Stimulated activated CD8-positive, alpha-beta memory T cell treated with anti-CD3 and anti-CD28 coated beads, Interleukin-12 subunit alpha, Interleukin-12 subunit beta, amount 100 ng/mL, for 24 hours (primary cell): ENCODE measurements around the gene MLST8.

Source experiments
- DNase-seq: peaks from one replicate; pipeline ENCODE4 v3.0.0-alpha.2; 2020; ENCODE audit errors: extremely low read depth

MLST8 gene

GRCh38 chr16:2173366-2173765 is 31.9 kb upstream of the MLST8 start:
- no peak for DNase-seq

DNA sequence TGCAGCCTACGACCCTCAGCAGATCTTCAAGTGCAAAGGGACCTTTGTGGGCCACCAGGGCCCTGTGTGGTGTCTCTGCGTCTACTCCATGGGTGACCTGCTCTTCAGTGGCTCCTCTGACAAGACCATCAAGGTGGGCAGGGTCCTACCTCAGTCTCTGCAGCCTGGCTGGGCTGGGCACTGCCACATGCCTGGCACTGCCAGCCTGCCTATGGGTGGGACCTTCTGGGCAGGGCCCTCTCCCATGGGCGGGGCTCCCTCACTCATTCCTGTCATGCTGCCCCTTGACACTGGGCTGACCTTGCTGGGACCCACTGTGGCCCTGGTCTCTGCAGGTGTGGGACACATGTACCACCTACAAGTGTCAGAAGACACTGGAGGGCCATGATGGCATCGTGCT is 31.3 kb upstream of the MLST8 start:
- no peak for DNase-seq

- no peak for DNase-seq
Measured at GRCh38 chr16:2174396-2175131, 30.7 kb upstream of the MLST8 start.

GRCh38 chr16:2175454-2175853 is 29.8 kb upstream of the MLST8 start:
- no peak for DNase-seq

DNA sequence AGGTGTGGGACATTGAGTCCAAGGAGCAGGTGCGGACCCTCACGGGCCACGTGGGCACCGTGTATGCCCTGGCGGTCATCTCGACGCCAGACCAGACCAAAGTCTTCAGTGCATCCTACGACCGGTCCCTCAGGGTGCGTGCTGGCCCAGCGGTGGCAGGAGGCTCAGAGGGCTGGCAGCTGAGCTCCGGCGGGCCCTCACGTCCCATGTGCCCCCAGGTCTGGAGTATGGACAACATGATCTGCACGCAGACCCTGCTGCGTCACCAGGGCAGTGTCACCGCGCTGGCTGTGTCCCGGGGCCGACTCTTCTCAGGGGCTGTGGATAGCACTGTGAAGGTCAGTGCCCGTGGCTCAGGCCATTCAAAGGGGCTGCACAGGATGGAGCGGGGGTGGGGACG is 29.2 kb upstream of the MLST8 start:
- no peak for DNase-seq

- DNase-seq = no peak
Measured at GRCh38 chr16:2177101-2177500, 28.2 kb upstream of the MLST8 start.

- DNase-seq = no peak
Measured at GRCh38 chr16:2177561-2177960, 27.7 kb upstream of the MLST8 start.

DNA sequence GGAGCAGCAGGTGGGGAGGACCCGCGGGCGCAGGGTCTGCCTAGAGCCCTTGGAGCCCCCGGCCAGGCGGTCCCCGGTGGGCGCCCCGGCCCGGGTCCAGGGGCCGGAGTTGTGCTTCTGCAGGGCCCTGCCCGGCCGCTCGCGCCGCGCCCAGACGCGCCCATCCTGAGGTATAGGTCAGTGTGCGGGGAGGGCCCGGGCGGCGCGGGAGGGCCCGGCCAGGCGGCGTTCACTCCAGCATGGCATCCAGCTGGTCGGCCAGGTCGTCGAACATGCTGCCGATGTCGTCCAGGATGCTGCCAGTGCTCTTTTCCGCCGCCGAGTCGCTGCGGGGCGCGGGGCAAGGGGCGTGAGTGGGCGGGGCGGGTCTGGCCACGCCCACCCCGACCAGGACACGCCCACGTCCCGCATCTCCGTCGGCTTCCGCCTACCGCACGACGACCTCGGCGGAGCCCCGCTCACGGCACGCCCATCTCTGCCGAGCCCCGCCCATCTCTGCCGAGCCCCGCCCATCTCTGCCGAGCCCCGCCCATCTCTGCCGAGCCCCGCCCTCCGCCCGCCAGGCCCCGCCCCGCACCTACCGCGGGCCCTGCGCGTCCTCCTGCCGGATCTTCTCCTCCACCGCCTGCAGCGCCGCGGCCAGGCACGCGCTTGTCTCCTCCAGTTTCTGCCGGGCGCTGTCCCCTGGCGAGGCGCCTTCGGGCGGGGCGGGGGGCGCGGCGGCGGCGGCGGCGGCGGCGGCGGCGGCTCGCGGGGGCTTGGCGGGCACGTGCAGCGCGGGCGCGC is 26.7 kb upstream of the MLST8 start:
- no peak for DNase-seq

GRCh38 chr16:2179107-2179501 is 26.1 kb upstream of the MLST8 start:
- DNase-seq = no peak

GRCh38 chr16:2179576-2179975 is 25.7 kb upstream of the MLST8 start:
- DNase-seq = no peak

DNA sequence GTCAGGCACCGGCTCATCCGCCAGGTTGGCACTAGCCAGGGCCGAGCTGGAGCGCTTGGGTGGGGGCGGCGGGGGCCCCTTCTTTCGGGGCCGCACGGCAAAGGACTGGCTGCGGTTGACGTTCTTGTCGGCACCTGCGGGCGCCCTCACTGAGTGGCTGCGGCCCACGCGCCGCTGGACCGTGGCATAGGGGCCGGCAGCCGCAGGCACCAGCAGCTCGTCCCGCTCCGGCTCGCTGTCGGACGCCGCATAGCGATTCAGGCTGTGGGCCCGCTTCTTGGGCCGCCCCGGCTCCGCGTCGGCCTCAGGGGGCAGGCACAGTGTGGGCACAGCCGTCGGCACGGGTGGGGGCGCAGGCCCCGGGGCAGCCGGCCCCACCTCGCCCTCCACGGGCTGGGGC is 24.8 kb upstream of the MLST8 start:
- no peak for DNase-seq

DNA sequence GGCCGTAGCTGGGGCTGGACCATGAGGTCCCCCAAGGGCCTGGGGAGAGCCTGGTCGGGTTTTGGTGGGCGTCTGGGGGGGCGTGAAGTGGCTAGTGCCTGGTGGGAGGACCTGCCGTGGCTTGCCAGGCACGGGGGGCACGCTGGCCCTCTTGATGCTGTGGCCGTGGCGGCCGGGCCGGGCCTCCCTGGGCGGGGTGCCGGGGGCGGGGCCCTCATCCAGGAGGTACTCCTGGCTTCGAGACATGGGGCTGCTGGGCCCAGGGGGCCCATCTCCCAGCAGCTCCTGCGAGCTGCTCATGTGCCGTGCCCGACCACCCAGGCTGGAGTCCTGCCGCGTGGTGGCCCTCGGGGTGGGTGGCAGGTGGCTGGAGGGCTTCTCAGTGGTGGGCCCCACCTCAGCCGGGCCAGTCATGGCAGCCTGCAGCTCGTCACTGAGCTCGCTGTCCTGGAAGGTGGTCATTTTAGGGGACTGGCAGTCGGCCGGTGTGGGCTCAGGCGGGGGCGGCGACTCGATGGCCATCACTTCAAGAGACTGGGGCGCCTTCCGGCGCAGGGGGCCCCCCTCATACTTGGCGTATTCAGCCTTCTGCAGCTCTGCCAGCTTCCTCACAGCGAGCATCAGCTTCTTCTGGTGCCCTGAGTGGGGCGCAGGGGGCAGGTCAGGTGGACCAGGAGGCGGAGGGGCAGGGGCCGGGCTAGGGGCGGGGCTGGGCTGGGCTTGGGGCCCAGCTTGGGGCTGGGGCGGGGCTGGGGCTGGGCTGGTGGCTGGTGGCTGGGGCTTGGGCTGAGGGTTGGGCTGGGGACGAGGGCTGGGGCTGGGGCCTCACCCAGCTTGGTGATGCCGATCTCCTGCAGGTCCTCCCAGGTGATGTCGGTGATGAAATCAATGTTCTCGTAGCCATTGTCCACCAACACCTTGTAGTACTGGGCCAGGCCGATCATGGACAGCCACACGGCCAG is 24.0 kb upstream of the MLST8 start:
- no peak for DNase-seq

DNA sequence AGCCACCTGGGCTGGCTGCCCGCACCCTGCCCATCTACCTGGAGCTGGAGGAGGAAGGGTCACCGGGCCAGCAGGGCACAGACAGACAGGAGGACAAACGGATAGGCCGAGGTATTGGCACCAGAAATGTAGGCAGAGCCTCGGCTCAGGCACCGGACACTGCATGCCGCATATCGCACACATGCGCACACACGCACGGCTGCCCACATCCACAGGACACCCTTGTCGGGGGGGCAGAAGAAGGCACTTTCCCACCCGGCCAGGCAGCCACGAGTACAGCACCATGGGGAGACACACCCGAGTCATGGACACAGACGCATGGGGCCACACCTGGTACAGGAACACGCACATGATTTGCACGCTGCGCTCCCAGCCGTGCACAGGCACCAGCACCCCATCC is 23.3 kb upstream of the MLST8 start:
- DNase-seq = no peak

GRCh38 chr16:2183671-2184070 is 21.6 kb upstream of the MLST8 start:
- DNase-seq = no peak

- DNase-seq = no peak
Measured at GRCh38 chr16:2184346-2184745, 20.9 kb upstream of the MLST8 start.

DNA sequence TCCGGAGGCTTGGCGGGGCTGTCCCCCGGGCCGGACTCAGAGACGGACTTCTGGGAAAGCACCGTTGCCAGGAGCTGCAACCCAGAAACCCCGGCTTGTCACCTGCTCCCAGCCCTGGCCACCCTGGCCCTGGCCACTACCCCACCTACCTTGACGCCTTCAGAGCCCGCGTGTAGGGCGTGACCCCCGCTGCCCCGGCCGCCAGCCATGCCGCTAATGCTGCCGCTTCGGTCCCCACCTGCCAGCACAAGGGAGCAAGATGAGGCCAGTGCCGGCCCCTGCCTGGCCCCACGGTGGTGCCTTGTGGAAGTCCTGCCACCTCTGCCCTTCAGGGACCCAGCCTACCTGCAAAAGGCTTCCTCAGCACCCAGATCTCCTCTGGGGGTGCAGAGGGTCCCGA is 20.3 kb upstream of the MLST8 start:
- no peak for DNase-seq

- no peak for DNase-seq
Measured at GRCh38 chr16:2186064-2186463, 19.2 kb upstream of the MLST8 start.

DNA sequence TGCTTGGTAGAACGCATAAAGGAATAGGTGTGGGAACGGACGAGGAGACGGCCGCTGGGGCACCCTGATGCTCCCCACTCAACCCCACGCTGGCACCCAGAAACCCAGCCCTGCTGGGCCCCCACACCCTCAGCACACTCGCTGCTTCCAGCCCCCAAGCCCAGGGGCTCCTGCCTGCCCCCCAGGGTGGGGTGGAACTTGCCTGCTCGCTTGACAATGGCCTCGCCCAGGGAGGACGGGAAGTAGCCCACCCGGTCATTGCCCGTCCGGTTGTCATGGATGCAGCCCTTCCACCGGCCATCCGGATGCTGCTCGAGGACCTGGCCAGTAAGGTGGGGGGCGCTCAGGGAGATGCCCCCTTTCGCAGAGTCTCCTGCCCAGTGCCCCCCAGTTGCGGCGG is 18.7 kb upstream of the MLST8 start:
- DNase-seq = no peak

- DNase-seq = no peak
Measured at GRCh38 chr16:2187212-2187611, 18.0 kb upstream of the MLST8 start.

GRCh38 chr16:2188395-2188794 is 16.9 kb upstream of the MLST8 start:
- no peak for DNase-seq

GRCh38 chr16:2189252-2189893 is 15.9 kb upstream of the MLST8 start:
- DNase-seq = no peak
